HL-60/S4 treated with retinoic acid at 250 ng/mL for 4 days and 3 days (cell line): ENCODE results near the gene ATP6V1E1.
"Not testable (repeated sequence)": the region's sequence is repeated elsewhere in the genome, so short reads cannot be mapped to it uniquely, and the experiment has no call there.

Source experiments
- in situ Hi-C: fragments of 300-500 bp; cut with MboI; formaldehyde crosslinking; loops from 2 replicates; pipeline ENCODE4 v1.7.0; 2022; ENCODE audit warnings: low sequenced_read_pairs

ATP6V1E1 gene

DNA sequence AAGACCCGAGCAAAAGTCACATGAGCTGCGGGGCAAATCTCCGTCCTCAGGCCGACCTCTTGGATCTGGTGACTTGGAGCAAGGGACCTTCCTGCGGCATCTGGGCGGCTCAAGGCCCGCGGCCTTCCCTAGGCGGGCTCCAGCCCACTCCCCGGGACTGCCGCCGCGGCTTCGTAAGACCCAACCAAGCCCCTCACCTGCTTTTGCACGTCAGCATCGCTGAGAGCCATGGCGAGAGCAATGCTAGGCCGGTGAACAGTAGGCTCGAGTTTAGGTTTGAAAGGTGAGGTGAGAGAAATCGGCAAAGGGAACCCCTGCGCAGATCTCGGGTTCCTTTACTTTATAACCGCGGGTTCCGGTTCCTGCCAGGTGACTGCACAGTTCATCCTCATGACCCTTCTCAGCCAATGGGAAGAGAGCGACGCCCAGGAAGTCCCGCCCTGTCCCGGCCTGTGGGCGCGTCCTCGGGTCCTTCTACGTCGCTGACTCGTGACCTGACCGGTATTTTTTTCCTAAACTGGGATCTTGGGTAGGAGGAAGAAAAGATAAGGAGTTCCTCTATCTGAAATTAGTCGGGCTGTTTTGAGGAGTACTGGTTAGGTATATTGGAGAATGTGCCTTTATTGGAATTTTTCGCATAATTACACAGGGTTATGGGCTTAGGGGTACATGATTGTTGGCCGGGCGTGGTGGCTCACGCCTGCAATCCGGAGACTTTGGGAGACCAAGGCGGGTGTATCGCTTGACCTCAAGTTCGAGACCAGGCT lies at the start of gene ATP6V1E1:
Gene ATP6V1E1, minus strand, starts transcription at position 344 of the 767 bp plus-strand sequence. Its CDS starts 114 bp downstream, at position 230.
- in situ Hi-C loops: no loop called here

DNA sequence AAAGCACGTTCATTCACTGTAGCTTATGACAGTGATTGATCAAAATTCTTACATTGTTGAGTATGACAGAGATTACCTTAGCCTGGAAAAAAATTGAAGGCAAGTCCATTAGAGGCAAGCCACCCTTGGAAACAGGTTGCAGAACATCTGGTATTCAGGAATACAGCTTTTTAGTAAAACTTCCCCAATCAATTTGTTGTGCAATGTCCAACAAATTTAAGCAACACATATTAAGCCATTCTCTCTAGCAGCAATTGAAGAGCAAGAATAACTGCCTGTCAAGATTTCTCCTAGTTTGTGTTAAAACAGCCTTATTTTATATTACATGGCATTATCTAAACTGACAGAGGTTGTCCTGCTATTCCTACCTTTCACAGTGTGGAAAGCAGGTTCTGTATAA lies 47.0 kb upstream of the ATP6V1E1 start:
- in situ Hi-C loops: no loop called here

DNA sequence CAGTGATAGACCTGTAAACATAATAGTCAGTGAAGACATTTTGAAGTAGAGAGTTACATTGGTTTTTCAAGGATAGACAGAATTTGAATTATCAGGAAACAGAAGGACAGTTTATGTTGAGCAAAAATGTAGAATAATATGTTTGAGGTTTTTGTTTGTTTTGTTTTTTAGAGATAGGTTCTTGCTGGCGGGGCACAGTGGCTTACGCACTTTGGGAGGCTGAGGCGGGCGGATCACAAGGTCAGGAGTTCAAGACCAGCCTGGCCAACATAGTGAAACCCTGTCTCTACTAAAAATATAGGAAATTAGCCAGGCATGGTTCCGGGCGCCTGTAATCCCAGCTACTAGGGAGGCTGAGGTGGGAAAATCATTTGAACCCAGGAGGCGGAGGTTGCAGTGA lies 45.6 kb upstream of the ATP6V1E1 start:
- in situ Hi-C loops: no loop called here

DNA sequence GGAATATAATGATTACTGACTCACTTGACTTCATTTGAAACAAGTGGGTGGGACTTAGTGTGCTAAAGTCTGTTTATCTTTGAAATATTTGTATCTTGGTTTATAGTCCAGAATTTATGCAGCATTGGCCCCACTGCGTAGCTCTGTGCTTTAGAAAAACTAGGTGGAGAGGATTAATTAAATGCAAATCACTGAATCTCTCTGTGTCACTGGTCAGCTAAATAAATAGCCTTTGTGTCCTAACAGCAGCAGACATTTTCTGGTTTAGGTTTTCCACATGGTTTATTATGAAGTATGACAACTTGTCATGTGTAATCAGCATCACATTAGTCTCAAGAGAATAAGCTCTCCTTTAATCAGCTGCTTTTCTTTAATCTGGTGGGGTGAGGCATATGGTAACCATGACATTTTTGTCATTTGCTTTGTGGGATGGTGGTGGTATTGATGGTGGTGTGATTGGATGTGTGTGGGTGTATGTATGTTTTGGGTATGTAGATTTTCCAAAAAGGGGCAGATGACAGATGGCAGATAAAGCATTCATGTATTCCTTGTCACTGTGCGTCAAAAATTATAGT lies 44.0 kb upstream of the ATP6V1E1 start:
- in situ Hi-C loops: no loop called here

DNA sequence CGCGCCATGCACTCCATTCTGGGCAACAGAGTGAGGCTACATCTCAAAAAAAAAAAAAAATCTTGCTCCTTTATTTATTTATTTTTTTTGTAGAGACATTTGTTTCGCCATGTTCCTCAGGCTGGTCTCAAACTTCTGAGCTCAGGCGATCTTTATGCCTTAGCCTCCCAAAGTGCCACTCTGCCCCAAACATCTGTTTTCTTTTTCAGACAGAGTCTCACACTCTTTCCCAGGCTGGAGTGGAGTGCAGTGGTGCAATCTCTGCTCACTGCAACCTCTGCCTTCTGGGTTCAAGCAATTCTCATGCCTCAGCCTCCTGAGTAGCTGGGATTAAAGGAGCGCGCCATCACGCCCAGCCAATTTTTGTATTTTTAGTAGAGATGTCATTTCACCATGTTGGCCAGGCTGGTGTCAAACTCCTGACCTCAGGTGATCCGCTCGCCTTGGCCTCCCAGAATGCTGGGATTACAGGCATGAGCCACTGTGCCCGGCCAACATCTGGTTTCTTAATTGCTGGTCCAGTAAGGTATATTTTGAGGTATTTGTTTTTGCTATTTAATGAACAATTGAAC lies 43.1 kb upstream of the ATP6V1E1 start:
- in situ Hi-C loops: not testable (repeated sequence)

DNA sequence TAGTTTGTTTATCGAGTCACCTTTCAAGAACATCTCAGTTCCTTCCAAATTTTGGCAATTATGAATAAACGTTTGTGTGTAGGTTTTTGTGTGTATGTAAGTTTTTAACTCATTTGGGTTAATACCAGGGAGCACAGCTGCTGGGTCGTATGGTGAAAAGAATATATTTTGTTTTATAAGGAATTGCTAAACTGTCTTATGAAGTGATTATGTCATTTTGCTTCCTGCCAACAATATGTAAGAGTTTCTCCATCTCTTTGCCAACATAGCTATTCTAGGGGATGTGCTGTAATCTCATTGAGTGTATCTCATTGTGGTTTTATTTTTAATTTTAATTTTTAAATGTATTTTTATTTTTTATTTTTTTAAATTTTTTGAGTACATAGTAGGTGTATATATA lies 37.3 kb upstream of the ATP6V1E1 start:
- in situ Hi-C loops: no loop called here

DNA sequence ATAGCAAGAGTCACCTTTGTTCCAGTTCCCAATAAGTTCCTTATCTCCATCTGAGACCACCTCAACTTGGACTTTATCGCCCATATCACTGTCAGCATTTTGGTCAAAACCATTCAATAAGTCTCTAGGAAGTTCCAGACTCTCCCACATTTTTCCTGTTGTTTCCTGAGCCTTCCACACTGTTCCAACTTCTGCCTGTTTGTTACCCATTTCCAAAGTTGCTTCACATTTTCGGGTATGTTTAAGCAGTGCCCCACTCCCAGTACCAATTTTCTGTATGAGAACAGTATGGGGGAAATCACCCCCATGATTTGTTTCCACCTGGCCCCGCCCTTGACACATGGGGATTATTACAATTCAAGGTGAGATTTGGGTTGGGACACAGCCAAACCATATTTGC lies 36.7 kb upstream of the ATP6V1E1 start:
- in situ Hi-C loops: no loop called here

DNA sequence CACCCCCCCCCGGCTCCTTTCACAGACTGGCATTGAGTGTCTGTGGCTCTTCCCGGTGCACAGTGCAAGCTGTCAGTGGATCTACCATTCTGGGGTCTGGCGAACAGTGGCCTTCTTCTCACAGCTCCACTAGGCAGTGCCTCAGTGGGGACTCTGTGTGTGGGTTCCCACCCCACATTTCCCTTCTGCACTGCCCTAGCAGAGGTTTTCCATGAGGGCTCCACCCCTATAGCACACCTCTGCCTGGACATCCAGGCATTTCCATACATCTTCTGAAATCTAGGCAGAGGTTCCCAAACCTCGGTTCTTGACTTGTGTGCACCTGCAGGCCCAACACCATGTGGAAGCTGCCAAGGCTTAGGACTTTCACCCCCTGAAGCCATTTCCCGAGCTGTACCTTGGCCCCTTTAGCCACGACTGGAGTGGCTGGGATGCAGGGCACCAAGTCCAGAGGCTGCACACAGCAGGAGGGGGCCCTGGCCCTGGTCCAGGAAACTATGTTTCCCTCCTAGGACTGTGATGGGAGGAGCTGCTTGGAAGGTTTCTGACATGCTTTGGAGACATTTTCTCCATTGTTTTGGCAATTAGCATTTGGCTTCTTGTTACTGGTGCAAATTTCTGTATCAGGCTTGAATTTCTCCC lies 36.0 kb upstream of the ATP6V1E1 start:
- in situ Hi-C loops: no loop called here

DNA sequence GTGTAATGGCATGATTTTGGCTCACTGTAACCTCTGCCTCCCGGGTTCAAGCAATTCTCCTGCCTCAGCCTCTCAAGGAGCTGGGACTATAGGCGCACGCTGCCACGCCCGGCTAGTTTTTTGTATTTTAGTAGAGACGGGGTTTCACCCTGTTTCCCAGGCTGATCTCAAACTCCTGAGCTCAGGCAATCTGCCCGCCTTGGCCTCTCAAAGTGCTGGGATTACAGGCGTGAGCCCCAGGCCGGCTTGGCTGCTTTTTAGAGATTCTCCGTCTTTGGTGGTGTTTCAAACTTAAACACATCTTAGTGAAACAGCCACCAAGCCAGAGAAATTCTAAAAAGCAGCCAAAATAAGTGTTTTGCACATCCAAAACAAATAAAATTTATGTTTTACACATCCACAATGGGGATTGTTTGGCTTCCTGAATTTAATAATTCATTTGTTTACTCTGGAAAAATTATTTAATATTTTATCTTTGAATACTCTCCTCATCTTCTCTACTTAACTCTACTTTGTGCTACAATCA lies 28.4 kb upstream of the ATP6V1E1 start:
- in situ Hi-C loops: no loop called here

DNA sequence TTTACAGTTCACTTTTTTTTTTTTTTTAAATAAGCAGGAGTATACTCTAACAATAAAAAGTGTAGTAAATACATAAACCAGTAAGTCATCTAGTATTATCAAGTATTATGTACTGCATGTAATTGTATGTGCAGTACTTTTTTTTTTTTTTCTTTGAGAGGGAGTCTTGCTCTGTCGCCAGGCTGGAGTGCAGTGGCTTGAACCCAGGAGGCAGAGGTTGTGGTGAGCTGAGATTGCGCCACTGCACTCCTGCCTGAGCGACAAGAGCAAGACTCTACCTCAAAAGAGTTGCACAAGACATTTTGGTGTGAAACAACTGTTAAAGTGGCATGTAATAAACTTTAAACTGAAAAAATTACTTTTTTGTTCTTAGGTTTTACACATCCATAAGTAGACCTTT lies 26.7 kb upstream of the ATP6V1E1 start:
- in situ Hi-C loops: no loop called here

DNA sequence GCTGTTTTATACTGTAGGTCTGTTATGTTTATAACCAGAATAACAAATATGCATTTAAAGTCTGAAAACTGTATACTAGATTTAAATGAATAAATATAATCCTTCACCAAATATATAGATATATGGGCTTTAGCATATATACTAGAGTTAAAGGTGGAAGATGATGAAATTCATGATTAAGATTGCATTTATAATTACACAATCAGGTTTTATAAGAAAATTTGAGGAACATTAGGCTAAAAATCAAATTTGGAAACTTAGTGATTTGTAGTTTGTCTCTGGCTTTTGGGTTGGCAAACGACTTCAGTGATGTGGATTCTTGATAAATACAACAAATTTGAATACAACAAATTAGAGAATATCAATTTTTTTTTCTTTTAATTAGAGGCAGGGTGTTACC lies 20.0 kb upstream of the ATP6V1E1 start:
- in situ Hi-C loops: no loop called here

DNA sequence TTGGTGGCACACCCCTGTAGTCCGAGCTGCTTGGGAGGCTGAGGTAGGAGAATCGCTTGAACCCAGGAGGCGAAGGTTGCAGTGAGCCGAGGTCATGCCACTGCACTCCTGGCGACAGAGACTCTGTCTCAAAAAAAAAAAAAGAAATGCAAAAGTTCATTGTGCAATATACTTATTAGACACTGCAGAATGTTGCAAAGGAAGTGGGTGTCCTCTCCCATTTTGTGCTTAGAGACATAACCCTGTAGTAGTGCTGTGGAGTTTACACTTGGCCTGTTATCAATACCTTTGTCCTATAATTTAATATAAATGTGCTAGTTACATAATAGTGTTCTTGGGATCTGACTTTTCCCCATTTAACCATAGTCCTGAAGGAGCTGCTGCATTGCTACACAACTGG lies 19.4 kb upstream of the ATP6V1E1 start:
- in situ Hi-C loops: no loop called here

DNA sequence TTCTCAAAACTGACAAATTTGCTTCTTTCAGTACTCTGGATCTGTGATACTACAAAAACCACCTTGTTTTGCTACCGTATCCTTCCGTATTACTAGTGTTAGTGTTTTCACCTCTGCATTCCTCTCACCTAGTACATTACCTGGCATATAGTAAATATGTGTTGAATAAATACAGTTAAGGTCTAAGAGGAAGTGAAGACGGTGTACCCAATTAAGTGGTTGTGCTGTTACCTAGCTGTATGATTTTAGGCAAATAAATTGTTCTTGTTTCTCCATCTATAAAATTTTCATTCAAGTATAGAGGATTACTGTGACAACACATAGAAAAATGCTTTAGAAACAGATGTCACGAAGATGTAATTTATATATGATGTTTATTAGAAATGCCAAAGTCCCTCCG lies 18.9 kb upstream of the ATP6V1E1 start:
- in situ Hi-C loops: no loop called here

DNA sequence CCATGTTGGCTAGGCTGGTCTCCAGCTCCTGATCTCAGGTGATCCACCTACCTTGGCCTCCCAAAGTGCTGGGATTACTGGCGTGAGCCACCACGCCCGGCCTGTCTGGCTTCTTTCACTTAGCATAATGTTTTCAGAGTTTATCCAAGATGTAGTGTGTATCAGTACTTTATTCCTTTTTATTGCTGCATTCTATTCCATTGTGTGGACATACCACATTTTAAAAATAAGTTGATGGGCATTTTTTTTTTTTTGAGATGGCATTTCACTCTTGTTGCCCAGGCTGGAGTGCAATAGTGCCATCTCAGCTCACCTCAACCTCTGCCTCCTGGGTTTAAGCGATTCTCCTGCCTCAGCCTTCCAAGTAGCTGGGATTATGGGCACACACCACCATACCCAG lies 13.8 kb upstream of the ATP6V1E1 start:
- in situ Hi-C loops: not testable (repeated sequence)

DNA sequence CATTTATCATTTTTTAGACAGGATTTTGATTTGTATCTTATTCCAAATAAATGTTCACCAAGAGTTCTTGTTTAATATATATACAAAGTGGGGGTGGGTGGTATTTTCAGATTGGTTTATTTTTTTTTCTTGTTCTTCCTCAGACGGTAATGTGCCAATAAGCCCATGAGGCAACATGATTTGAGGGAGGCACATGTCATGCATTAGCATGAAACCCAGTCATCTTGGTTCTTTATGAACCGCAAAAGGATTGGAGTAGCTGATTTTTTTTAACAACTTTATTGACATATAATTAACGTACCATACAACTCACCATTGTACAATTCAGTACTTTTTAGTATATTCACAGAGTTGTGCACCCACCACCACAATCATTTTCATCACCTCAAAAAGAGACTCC lies 12.7 kb upstream of the ATP6V1E1 start:
- in situ Hi-C loops: no loop called here

DNA sequence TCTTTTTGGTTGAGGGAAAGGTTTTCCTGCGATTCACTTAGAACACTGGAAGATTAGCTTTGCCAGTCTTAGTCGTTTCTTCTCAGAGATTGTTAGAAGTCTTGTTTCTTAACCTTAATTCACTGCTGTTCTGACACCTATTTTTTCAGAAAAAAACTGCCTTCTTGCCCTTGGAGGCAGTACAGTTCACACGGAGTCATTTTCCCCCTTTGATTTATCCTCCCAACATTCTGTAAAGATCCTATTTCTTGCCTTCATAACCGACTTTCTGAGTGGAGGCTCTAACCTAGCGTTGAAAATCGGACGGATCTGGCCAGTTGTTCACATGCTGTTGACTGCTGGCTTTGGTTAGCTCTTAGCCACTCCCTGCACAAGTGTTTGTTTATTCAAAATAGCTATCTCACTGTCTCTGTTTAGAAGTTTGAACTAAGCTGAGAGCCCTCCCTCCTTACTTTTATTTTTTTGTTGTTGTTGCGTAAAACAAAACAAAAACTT lies 10.7 kb upstream of the ATP6V1E1 start:
- in situ Hi-C loops: no loop called here

DNA sequence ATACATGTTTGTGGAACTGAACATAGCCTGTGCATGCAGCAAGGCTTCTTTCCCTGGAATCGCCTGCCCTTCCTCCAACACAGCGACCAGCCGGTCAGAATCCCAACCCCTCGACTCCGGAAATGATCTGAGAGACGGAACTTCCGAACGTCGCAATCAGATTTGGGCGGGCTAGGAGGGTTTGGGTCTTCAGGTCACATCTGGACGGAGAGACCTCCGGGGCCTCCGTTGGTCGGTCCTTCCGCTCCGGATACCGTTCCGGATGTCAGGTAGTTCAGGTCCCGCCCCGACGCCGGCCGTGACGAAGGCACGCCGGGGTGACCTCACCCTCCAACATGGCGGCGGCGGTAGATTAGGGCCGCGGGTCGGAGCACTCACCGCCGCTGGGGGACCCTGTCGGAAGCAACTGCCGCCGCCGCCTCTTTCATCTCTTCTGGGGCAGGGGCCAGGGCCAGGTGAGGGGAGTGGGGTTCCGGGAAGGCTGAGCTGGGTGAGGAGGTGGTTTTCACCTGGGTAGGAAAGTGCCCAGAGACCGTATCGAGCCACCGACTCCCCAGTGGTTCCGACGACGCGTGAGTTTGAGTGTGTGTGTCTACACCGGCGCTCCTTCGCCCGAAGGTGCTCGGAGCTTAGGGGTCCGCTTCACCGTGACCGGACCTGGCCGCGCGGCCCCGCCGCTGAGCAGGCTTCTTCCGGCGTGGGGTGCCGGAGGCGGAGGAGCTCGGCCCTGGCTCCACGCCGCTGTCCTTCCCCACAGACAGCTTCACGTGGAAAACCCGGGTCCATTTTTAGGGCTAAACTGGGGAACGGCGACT lies 10.1 kb upstream of the ATP6V1E1 start, which contains the start of gene BCL2L13:
Gene BCL2L13, plus strand, starts transcription at position 326 of the 815 bp plus-strand sequence. CDS start 16,955 bp downstream, outside the sequence.
- in situ Hi-C loops: no loop called here

DNA sequence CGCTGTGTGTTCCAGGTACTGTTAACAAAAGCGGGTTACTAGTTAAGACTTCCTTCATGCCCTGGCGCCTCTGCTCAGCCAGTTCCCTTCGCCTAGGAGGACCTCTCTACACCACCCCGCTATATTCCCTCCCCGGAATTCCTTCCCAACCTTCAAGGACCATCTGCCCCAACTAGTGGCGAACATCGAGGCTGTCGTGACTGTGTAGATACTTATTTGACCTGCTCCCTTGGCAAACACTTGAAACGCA lies 9.6 kb upstream of the ATP6V1E1 start:
- in situ Hi-C loops: no loop called here

DNA sequence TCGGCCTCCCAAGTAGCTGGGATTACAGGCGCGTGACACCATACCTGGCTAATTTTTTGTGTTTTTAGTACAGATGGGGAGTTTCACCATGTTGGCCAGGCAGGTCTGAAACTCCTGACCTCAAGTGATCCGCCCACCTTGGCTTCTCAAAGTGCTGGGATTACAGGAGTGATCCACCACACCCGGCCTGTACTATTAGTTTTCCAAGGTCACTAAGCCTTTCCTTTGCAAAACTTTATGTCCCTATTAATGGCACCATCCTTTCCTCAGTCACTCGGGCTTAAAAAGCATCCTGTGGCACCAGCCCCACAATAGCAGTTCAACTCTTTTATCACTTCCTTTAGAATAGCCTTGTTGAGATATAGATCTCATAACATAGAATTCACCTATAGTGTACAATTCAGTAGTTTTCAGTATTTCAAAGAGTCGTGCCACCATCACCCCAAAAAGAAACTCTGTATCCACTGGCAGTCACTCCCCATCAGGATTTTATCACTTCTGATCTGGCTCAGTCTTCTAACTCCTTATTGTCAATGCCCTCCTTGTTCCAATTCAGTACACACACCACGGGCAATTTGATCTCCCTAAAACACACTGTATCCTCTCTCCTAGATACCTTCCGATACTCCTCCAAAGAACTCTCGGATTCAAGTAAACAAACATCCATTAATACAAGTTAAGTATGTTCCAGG lies 9.1 kb upstream of the ATP6V1E1 start:
- in situ Hi-C loops: no loop called here

DNA sequence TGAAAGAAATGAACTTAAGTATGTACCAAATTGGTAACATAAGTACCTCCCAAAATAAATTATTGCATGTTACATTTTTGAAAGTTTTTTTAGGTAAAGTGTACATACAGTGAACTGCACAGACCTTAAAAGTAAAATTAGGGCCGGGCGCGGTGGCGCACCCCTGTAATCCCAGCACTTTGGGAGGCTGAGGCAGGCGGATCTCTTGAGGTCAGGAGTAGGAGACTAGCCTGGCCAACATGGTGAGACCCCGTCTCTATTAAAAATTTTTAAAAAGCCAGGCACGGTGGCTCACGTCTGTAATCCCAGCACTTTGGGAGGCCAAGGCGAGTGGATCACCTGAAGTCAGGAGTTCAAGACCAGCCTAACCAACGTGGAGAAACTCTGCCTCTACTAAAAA lies 8.3 kb upstream of the ATP6V1E1 start:
- in situ Hi-C loops: not testable (repeated sequence)
